22Rv1 (cell line): ENCODE data around the gene STK32A.

Experiments used
- ZFX ChIP-seq: fragments of 450-650 bp; IDR thresholded peaks from 2 replicates; pipeline ENCODE4 v1.6.1; 2017; ENCODE audit warnings: antibody characterized with exemption, borderline replicate concordance
- TF ChIP-seq, protein P1 (sequence below): fragments of 450-650 bp; IDR thresholded peaks from 2 replicates; pipeline ENCODE4 v1.5.1; 2017; ENCODE audit warnings: mild to moderate bottlenecking

DNA sequence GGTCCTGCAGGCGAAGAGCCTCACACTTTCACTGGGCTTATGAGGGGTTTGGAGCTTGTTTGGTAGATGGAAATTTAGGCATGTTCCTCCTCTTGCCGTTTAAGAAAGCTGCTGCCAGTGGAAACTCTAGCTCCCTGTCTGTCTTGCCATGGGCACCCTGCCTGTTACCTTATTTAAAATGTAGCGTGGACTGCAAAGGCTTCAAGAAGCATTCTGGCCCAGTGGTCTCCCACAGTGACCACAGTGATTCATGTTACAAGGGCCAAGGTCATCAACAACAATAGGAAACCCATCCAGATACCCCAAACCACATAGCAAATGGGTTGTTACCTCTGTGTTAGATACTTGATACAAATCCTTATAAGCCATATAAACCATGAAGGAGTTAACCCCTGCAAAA, 178.4 kb downstream of the STK32A start:
- TF ChIP-seq, protein P1, sequence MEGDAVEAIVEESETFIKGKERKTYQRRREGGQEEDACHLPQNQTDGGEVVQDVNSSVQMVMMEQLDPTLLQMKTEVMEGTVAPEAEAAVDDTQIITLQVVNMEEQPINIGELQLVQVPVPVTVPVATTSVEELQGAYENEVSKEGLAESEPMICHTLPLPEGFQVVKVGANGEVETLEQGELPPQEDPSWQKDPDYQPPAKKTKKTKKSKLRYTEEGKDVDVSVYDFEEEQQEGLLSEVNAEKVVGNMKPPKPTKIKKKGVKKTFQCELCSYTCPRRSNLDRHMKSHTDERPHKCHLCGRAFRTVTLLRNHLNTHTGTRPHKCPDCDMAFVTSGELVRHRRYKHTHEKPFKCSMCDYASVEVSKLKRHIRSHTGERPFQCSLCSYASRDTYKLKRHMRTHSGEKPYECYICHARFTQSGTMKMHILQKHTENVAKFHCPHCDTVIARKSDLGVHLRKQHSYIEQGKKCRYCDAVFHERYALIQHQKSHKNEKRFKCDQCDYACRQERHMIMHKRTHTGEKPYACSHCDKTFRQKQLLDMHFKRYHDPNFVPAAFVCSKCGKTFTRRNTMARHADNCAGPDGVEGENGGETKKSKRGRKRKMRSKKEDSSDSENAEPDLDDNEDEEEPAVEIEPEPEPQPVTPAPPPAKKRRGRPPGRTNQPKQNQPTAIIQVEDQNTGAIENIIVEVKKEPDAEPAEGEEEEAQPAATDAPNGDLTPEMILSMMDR, result no peak
- no peak for TF ChIP-seq ZFX
